GM12801 (cell line): ENCODE data around the gene CEACAM16.

Experiments used
- CTCF ChIP-seq: IDR thresholded peaks from one replicate; pipeline ENCODE4 v1.5.1; 2011; ENCODE audit warnings: control low read depth; ENCODE audit not compliant: insufficient read length; ENCODE audit errors: extremely low read depth

CEACAM16 gene

GRCh38 chr19:44671400-44671799, 27.6 kb upstream of the CEACAM16 start, which contains the start of gene CEACAM19:
Gene CEACAM19, plus strand, starts transcription at chr19:44671482. Its CDS starts 450 bp downstream, at chr19:44671932.
- TF ChIP-seq CTCF: no peak

- no peak for TF ChIP-seq CTCF
These were observed 26.7 kb upstream of the CEACAM16 start for GRCh38 chr19:44672226-44672625.

GRCh38 chr19:44673510-44673909, 25.4 kb upstream of the CEACAM16 start:
- TF ChIP-seq CTCF: no peak

GRCh38 chr19:44675521-44675920, 23.4 kb upstream of the CEACAM16 start:
- TF ChIP-seq CTCF: no peak

GRCh38 chr19:44677019-44677811, 21.7 kb upstream of the CEACAM16 start:
- no peak for TF ChIP-seq CTCF

- no peak for TF ChIP-seq CTCF
These were observed 18.4 kb upstream of the CEACAM16 start for GRCh38 chr19:44680536-44680935.

GRCh38 chr19:44681992-44682790, 16.8 kb upstream of the CEACAM16 start:
- TF ChIP-seq CTCF: no peak
